D721Med (cell line): Measurements from ENCODE around the gene ASTN1.

Experiments used
- DNase-seq: peaks from one replicate; pipeline ENCODE4 v3.0.0; 2011; ENCODE audit warnings: low spot score; ENCODE audit not compliant: insufficient read length
- FAIRE-seq: peaks from 2 replicates; lab custom pipeline; 2011; peaks lifted over from hg19 to GRCh38; lab: Jason Lieb, UNC
- TF ChIP-seq, protein P1 (sequence below): IDR thresholded peaks from 2 replicates; pipeline ENCODE4 v1.5.1; 2012; ENCODE audit warnings: mild to moderate bottlenecking, control low read depth; ENCODE audit not compliant: insufficient read depth; ENCODE audit errors: missing control alignments

Gene ASTN1

GRCh38 chr1:176957603-176958002 is 206.9 kb downstream of the ASTN1 start:
- TF ChIP-seq, protein P1, sequence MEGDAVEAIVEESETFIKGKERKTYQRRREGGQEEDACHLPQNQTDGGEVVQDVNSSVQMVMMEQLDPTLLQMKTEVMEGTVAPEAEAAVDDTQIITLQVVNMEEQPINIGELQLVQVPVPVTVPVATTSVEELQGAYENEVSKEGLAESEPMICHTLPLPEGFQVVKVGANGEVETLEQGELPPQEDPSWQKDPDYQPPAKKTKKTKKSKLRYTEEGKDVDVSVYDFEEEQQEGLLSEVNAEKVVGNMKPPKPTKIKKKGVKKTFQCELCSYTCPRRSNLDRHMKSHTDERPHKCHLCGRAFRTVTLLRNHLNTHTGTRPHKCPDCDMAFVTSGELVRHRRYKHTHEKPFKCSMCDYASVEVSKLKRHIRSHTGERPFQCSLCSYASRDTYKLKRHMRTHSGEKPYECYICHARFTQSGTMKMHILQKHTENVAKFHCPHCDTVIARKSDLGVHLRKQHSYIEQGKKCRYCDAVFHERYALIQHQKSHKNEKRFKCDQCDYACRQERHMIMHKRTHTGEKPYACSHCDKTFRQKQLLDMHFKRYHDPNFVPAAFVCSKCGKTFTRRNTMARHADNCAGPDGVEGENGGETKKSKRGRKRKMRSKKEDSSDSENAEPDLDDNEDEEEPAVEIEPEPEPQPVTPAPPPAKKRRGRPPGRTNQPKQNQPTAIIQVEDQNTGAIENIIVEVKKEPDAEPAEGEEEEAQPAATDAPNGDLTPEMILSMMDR: no peak
- no peak for DNase-seq
- FAIRE-seq: no peak

GRCh38 chr1:176954242-176954641 is 210.3 kb downstream of the ASTN1 start:
- DNase-seq: no peak
- TF ChIP-seq, protein P1: no peak
- FAIRE-seq: peak; percentile 64

DNA sequence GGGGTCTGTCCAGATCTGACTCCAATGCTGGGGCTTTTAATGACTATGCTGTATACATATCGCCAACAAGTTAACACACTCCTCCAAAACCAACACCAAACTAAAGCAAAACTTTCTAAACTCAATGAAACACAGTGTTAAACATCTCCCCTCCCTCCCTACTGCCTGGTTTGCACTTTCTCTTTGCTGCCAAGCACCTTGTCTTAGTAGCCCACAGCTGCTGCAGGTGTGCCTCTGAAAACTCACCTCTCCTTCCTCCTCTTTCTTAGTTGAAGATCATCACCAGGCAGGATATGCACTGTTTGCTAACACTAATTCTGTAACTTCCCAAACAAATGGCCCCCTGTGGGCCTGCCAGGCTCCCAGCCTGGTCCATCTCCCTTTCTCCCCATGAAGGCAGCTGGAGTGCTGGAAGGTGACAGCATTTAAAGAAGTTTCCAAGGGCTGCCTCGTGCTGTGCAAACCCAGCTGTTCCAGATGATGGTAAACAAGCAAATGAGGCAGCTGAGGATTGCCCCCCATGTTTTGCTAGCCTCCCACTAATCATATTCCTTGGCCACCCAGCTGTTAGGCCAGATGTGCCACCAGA is 213.7 kb downstream of the ASTN1 start:
- FAIRE-seq: no peak
- TF ChIP-seq, protein P1: no peak
- no peak for DNase-seq

- no peak for FAIRE-seq
- TF ChIP-seq, protein P1: peak; percentile 77
Measured at GRCh38 chr1:176949033-176949662, 215.4 kb downstream of the ASTN1 start.

DNA sequence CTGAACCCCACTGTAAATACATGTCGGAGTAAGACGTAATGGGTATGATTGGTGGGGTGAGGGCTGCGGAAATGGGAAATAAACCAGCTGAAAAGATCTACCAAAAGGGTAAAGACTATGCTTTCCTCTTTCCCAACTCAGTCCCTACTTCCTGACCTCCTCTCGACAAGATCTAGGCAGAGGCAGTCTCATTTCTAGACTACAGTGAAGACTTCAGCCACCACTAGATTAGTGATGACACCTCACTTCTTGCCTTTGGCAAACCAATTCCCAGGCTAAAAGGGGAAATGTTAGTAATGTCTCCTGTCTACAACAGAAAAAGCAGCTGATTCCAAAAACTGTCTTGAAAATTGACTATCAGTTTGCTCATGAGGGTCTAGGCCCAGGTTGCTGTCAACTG is 219.9 kb downstream of the ASTN1 start:
- DNase-seq (no peak), FAIRE-seq (no peak)
- TF ChIP-seq, protein P1: no peak

More at GRCh38 chr1:176949033-176949662, 215.4 kb downstream of the ASTN1 start:
- no peak for DNase-seq

GRCh38 chr1:176943783-176944182 is 220.7 kb downstream of the ASTN1 start:
- DNase-seq (no peak), FAIRE-seq (no peak)
- TF ChIP-seq, protein P1: no peak

DNA sequence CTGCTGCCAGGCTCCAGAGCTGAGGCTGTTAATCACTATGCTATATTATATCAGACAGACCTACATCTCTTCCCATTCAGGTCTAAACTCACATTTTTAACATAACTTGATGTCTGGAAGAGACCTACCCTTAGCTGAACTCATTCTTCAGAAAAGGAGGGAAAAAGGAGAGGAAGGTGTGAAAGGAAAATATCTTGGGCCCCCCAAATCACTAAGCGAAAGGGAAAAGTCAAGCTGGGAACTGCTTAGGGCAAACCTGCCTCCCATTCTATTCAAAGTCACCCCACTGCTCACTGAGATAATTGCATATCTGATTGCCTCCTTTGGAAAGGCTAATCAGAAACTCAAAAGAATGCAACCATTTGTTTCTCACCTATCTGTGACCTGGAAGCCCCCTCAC is 222.2 kb downstream of the ASTN1 start:
- TF ChIP-seq, protein P1: no peak
- no peak for FAIRE-seq
- DNase-seq: no peak
